ENCODE data around the gene NR6A1. TPM values are rescaled to one million over a fixed set of nuclear protein-coding genes. Genes with fewer than 3 reads are reported as not detected.
A peak's percentile ranks its signal among the peaks of the same experiment; 100 is the strongest.

The NR6A1 gene
- polyA plus RNA-seq, 2 of the 4 experiments (the other 2 are of a cell fraction) = 1.7 to 3.3 TPM

GRCh38 chr9:124760719-124761118 lies 10.4 kb downstream of the NR6A1 start (continued):
- TF ChIP-seq MAX (IDR thresholded peaks at IDR 0.05) = no peak
- TF ChIP-seq RFX5 (IDR thresholded peaks at IDR 0.05) = no peak
- no peak for TF ChIP-seq HOXA7 (CRISPR knock-in tag; IDR thresholded peaks at IDR 0.05)

GRCh38 chr9:124759327-124759726 lies 11.8 kb downstream of the NR6A1 start:
- DNase-seq (ENCODE audit: low read depth in 1 of 2, low spot score in 1 of 2) (no peak), ATAC-seq (no peak), FAIRE-seq (no peak)
- no peak overlapping the region for H3K4me3 ChIP-seq
- TF ChIP-seq KDM5A (IDR thresholded peaks at IDR 0.05) (no peak), HOXB5 (CRISPR knock-in tag; IDR thresholded peaks at IDR 0.05) (no peak), CBX8 (IDR thresholded peaks at IDR 0.05) (no peak), TP53 (CRISPR knock-in tag; IDR thresholded peaks at IDR 0.05) (no peak), BHLHE40 (IDR thresholded peaks at IDR 0.05; ENCODE audit: low read depth, low read length) (no peak), RFX5 (IDR thresholded peaks at IDR 0.05) (no peak), NR3C1 (IDR thresholded peaks at IDR 0.05) (no peak)
- CTCF ChIA-PET = interaction anchor here (0.9 to 19.4 kb wide), 6 partner anchors 13 to 208 kb away, joined by 3 to 166 read pairs (median 6); partner anchors contain the start of gene NR6A1
- peaks cover 21% of the 10 kb centered on the region for H3K4me1 ChIP-seq
- H3K9me3 ChIP-seq = no peaks in the 10 kb centered on the region
- POLR2A ChIA-PET = no interaction called here
- H3K27ac ChIP-seq = no peak overlapping the region
- H3K4me2 ChIP-seq = peak overlapping the region; percentile 39; the same call in 2 of the 3 replicates
- 100% methylated on average over 2 of the region's 2 CpGs for WGBS (ENCODE audit: missing lambda C conversion rate)

GRCh38 chr9:124758691-124759090 lies 12.4 kb downstream of the NR6A1 start:
- CTCF ChIA-PET = interaction anchor here (0.9 to 19.4 kb wide), 6 partner anchors 13 to 207 kb away, joined by 3 to 166 read pairs (median 6); partner anchors contain the start of gene NR6A1
- POLR2A ChIA-PET = interaction anchor here (0.5 kb wide), 1 partner anchor 100 kb away, joined by 3 read pairs; no protein-coding TSS in a partner anchor
- Histone ChIP-seq H3K4me1 (peaks cover 24% of the 10 kb centered on the region), H3K9me3 (no peaks in the 10 kb centered on the region), H3K27ac (peak overlapping the region in 1 of 2 experiments; percentile 10; a peak in 1 of 6 replicates), H3K4me2 (peak overlapping the region; percentile 39), H3K4me3 (no peak overlapping the region)
- TF ChIP-seq HES2 (IDR thresholded peaks at IDR 0.05) (no peak), JUN (IDR thresholded peaks at IDR 0.05) (no peak), HOXB5 (CRISPR knock-in tag; IDR thresholded peaks at IDR 0.05) (no peak), RFX5 (IDR thresholded peaks at IDR 0.05) (no peak), USF2 (IDR thresholded peaks at IDR 0.05) (no peak), RCOR1 (IDR thresholded peaks at IDR 0.05; ENCODE audit: low read depth, low read length) (no peak), HEYL (CRISPR knock-in tag; IDR thresholded peaks at IDR 0.05) (no peak), NPAS2 (CRISPR knock-in tag; IDR thresholded peaks at IDR 0.05; ENCODE audit: borderline replicate concordance) (no peak), ELK1 (IDR thresholded peaks at IDR 0.05; ENCODE audit: low read depth, low read length) (no peak)
- no peak for FAIRE-seq
- ATAC-seq = no peak; a peak in 1 of 6 replicates
- DNase-seq (ENCODE audit: low read depth in 1 of 2, low spot score in 1 of 2) = no peak

- CTCF ChIA-PET = interaction anchor here (0.6 to 19.4 kb wide), 6 partner anchors 14 to 221 kb away, joined by 3 to 166 read pairs (median 8); partner anchors contain the start of gene NR6A1
- Histone ChIP-seq H3K27ac (no peak overlapping the region), H3K4me2 (peak overlapping the region; percentile 39), H3K9me3 (no peaks in the 10 kb centered on the region), H3K4me1 (peaks cover 29% of the 10 kb centered on the region), H3K4me3 (no peak overlapping the region)
- FAIRE-seq (no peak), DNase-seq (ENCODE audit: low read depth in 1 of 2, low spot score in 1 of 2) (no peak), ATAC-seq (no peak)
- POLR2A ChIA-PET = no interaction called here
- 69% methylated on average over 3 of the region's 3 CpGs for WGBS (ENCODE audit: missing lambda C conversion rate)
- TF ChIP-seq BCL3 (IDR thresholded peaks at IDR 0.05) (no peak), E2F6 (IDR thresholded peaks at IDR 0.05; ENCODE audit: borderline replicate concordance, low read depth) (no peak), MAX (IDR thresholded peaks at IDR 0.05) (no peak), HOXB5 (CRISPR knock-in tag; IDR thresholded peaks at IDR 0.05) (no peak), JUN (IDR thresholded peaks at IDR 0.05) (no peak), HES2 (IDR thresholded peaks at IDR 0.05) (no peak), HOXB13 (CRISPR knock-in tag; IDR thresholded peaks at IDR 0.05; ENCODE audit: low read depth) (no peak), KDM5A (IDR thresholded peaks at IDR 0.05) (no peak), CHD2 (IDR thresholded peaks at IDR 0.05; ENCODE audit: low read length, partially characterized antibody) (no peak), ZC3H11A (IDR thresholded peaks at IDR 0.05) (no peak), ATOH8 (CRISPR knock-in tag; IDR thresholded peaks at IDR 0.05; ENCODE audit: low read depth) (no peak), SMC3 (IDR thresholded peaks at IDR 0.05) (no peak), RCOR1 (IDR thresholded peaks at IDR 0.05; ENCODE audit: low read depth, low read length) (no peak)
Measured at GRCh38 chr9:124758061-124758460, 13.1 kb downstream of the NR6A1 start.

Measured in A549 (cell line).